NOMO-1 treated with dmso at 0.1 percent for 144 hours (cell line): ENCODE data around the gene KDM4B.

Source experiments
- DNase-seq: peaks from one replicate; lab custom pipeline; 2025; ENCODE audit not compliant: unreplicated experiment; lab: John Stamatoyannopoulos, UW

KDM4B gene

DNA sequence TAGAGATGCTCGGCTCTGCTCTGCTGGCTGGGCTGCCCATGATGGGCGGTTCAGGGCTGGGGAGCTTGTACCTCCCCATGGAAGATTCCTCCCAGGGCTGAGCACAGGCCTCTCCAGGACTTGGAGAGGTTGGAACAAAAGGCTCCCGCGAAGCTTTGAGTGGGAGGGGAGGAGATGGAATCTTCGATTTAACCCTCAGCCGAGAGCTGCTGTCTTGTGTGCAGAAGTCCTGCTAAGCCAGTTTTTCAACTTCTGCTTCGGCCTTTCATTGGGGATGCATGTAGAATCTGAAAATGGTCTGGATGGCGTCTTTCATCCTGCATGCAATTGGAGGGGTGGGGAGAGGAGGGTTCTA lies 163.3 kb downstream of the KDM4B start:
- DNase-seq, result no peak

DNA sequence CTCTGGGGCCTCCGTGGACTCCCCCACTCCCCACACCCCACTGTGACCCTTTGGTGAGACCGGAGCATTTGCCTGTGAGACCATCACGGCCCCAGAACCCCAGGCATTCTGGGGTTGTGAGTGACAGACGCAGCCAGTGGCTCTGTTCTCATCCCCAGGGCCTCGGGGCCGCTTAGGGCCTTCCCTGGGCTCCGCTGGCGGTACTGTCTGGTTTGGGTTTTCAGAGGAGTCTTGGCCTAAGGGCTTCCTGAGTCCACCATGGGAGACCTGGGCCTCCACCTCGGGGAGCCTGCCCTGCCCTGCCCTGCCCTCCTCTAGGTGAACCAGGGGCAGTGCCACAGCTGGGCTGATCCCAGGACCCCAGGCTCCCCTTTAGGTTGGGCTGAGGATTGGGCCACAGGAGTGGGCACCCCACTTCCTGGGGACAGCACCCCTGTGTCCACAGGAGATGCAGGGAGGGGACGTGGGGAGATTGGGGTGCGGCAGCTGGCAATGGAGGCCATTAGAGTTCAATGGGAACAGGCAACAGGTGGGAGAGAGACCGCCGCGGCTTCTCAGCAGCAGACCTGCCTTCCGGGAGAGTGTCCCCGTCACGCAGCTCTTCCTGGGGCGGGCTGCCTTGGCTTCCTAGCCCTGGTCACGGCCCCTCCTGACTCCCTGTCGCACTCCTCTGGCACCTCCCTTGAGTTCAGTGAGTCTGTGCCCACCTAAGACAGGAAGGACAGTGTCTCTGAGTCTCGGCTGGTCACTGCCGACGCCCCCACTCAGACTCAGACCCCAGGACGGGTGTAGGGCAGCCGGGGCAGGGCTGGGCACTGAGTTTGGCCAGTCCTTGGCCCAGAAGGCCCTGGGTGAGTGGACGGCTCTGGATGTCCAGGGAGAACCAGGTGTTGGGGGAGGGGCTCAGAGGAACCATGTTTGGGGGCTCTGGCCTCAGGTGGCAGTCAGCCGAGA lies 164.1 kb downstream of the KDM4B start:
- no peak for DNase-seq

DNA sequence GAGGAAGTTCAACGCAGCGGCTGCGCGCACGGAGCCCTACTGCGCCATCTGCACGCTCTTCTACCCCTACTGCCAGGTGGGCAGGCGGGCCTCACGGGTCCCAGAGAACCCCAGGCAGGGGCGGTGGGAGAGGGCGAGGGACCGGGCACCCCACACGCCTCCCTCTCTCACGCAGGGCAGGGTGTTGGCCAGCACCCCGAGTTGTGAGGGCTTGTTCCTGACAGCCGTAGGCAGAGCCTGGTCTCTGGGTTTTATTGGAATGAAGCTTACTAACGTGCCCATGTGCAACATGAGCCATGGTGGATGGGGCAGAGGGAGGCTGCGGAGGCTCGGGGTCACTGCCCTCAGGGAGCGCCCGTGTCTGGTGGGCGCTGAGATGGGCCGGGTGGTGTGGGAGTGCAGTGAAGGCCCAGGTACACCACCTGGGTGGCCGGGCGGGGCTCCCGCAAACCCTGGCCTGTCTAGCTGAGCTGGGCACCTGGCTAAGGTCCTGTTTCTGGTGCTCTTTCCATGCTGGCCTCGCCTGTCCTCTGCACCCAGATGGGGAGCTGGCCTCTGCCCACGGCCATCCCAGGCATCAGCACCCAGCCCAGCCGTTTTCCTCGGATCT lies 165.2 kb downstream of the KDM4B start:
- DNase-seq, result no peak

DNA sequence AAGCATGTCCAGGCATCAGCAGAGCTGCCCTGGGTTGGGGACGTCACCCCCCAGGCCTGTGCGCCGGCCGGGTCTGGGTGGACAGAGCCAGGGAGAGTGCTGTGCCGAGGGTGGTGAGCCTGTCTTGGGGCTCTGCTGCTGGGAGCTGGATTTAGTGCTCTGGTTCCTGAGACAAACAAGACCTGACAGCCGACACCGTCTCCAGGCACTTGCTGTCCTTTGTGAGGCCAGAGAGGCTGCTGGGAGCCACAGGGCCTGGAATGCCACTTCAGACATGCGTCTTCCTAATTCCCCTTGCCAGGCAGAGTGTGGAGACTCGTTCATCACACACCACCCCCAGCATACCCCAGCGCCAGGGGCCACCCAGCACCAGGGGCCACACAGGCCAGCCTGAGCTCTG lies 165.8 kb downstream of the KDM4B start:
- no peak for DNase-seq

DNA sequence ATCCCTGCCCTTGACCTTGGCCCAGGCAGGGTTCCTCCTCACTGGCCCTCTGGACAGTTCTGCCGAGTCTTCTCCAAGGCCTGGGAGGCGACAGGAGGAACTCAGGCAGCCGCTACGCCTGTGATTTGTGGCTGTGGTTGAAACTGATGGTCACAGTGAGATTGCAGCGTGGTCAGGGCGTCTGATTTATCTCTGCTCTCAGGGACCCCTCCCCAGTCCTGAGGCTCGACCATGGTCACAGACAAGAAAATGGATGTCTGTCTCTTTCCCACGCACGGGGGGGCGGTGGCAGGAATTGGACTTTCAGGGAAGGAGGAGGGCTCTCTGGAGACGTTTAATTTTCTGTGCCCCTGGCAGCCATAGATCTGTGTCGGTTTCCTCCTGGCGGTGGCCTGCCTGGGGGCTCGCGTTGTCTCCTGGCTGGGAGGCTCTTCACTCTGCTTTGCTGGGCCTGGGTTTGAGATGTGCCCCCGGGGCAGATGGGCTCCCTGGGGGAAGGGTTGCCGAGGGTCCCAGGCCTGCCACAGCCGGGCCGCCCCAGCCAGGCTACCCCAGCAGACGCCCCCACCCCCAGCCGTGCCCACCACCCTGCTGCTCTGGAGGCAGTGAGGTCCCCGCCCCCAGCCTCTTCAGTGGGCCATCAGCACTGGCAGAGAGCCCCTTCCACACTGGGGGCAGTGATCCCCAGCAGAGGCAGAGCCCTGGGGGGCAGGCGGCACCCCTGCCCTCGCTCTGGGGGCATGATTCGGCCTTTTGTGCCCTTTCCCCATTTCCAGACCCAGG lies 167.4 kb downstream of the KDM4B start:
- no peak for DNase-seq

DNA sequence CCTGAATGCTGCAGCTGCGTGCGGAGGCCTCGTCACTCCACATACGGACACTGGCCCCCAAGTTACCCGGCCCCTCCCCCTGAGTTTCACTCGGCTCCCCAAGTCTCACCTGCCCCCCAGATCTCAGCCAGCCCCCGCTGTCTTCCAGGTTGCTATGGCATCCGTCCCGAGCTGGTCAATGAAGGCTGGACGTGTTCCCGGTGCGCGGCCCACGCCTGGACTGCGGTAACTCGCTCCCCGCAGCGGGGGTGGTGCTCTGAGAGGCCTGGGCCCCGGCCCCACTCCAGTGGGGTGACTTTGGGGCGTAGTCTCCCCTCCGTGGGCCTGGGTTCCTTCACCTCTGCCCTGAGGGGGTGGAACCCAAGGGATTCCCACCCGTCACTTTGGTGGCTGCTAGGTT lies 168.2 kb downstream of the KDM4B start:
- DNase-seq, result no peak

DNA sequence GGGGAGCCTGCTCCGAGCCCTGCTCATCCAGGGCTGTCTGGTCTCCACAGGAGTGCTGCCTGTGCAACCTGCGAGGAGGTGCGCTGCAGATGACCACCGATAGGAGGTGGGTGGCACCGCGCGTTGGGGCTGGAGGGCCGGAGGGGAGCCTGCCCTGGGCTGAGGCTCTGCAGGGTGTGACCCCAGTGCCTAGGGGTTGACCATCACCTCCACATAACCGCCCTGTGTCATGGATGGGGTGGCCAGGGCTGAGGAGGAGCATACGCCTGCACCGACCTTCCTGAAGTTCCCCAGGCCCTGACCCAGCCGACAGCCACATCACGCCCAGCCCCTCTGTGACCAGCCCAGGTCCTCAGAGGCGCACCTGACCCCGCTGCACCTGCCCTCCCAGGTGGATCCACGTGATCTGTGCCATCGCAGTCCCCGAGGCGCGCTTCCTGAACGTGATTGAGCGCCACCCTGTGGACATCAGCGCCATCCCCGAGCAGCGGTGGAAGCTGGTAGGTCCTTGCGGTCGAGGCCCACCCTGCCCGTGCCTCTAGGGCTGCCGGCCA lies 168.7 kb downstream of the KDM4B start:
- DNase-seq, result no peak

DNA sequence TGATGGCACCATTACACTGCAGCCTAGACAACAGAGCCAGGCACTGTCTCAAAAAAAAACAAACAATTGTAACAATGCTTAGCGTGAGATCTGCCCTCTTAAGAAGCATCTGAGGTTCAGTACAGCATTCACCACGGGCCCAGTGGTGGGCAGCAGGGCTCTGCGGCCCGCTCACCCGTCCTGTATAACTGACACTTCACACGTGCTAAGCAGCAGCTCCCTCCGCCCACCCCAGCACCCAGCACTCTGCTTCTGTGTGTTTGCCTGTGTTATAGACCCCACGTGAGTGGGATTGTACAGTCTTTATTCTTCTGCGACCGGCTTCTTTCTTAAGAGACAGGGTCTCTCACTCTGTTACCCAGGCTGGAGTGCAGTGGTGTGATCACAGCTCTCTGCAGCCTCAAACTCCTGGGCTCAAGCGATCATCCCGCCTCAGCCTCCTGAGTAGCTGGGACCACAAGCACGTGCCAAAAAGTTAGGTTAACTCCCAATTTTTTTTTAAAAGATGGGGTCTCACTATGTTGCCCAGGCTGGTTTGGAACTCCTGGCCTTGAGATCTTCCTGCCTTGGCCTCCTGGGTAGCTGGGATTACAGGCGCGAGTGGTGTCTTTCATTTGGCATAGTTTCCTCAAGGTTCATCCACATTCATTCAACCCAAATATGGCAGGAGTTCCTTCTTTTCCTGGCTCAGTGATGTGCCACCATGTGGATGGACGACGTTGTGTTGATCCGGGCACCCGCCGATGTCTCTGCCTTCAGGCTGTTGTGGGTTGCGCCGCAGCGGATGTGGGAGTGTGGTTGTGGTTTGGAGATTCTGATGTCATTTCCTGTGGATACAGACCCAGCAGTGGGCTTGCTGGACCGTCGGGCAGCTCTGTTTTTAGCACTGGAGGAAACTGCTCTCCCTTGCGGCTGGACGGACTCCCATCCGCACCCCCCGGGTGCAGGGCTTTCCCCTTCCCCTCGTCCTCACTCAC lies 170.0 kb downstream of the KDM4B start:
- peak; percentile 79 for DNase-seq

DNA sequence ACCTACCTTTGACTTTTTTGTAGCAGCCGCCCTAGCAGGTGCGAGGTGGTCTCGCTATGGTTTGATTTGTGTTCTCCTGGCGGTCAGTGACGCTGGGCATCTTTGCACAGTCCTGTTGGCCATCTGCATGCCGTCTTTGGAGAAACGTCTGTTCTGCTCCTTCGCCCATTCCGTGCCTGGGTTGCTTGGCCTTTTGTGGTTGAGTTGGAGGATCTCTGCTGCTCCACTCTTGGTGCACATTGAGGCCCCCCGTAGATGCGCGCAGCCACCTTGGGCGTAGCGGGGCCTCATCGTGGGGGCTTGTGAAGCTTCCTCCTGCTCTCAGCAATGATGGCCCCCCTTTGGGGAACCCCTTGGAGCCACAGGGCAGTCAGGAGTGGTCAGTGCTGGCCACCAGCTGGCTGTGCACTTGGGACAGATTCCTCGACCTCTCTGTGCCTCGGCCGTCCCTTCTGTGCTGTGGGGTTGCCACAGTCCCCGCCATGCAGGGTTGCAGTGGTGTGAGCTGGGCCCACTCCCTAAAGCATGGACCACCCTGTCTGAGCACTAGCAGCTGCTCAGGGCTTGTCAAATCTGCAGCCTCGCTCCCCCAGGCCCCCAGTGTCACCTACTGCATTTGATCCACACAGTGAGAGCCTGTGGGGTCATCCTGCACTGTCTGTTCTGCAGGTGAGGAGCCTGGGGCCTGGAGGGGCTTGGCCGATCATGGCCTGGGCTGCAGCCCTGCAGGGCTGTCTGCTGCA lies 170.8 kb downstream of the KDM4B start:
- DNase-seq, result no peak

DNA sequence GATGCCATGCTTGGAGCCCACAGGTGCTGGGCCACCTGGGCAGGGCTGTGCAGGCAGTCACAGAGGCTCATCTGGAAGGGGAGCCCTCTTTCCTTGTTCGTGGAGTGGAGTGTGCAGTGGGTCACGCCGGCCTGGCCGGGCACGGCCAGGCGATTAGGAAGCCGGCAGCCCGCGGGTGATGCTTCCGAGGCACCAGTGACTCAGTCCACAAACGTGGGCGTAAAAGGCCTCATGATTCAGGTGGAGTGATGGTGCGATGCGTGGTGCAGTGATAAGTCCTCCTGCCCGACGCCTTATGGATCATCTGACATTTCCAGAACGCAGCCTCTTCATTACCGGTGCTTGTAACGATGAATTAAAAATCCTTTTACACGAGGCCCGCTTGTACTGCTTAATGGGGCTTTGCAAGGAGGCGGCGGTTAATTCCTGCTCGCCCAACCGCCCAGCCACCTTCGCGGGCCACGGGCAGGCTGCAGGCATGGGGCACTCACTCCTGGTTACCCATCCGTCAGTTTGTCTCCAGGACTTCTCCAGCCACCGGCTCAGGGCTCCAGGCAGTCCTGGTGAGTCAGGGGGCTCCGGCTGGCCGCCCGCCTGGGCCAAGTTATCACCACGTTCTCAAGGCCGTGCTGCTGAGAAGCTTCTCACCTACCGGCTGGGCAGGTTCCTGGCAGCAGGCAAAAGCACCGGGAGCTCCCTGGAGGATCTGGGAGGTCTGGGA lies 172.4 kb downstream of the KDM4B start:
- DNase-seq, result no peak

DNA sequence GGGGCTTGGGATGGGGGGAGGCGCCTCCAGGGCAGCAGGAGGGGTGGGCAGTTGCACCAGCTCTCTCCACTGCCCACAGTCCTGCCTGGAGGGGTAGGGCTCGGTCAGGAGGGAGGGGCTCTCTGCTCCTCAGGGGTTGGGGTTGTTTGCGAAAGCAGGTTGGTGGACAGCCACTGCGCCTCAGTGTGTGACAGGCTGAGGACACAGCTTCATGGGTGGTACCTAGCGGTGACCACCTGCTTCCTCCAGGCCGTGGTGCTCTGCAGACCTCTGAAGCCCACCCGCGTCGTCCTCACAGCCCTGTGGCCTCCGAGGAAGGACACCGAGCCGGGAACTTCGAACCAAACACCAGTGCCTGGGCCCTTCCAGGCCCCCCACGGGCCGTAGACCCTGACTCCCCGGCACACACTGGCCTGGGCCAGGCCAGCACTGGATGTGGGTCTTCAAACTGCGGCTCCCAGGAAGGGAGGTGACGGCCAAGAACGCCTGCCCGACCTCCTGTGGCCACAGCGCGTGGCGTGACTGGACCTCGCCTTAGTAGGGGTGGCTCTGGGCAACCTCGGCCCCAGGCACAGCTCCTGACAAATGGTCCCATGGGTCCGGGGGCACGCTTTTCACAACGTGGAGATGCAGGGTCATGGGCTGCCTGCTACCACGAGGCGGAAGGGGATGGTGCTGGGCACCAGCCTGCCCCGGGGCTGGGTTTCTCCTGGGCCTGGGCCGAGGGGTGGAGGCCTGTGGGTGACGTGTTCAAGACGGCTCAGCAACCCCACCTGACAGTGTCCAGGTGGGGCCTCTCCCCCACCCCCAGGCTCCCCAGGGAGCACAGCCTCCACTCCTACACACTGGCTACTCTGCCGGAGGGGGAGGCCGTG lies 173.2 kb downstream of the KDM4B start:
- DNase-seq, result no peak

DNA sequence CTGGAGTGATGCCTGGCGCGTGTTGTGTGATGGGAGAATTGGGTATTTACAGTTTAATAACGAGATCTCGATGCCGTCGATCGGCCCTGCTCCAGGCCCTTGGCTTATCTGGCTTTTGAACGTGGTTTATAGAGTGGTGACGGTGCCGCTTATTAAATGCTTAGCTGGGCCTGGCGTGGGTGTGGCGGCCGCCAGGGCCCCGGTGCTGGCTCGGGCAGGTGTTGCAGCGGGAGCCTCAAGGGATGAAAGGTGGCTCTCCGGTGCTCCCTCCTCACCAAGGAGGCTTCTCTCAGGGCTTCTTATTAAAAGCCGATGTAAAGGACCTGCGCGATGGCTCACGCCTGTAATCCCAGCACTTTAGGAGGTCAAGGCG lies 173.8 kb downstream of the KDM4B start:
- DNase-seq, result no peak

DNA sequence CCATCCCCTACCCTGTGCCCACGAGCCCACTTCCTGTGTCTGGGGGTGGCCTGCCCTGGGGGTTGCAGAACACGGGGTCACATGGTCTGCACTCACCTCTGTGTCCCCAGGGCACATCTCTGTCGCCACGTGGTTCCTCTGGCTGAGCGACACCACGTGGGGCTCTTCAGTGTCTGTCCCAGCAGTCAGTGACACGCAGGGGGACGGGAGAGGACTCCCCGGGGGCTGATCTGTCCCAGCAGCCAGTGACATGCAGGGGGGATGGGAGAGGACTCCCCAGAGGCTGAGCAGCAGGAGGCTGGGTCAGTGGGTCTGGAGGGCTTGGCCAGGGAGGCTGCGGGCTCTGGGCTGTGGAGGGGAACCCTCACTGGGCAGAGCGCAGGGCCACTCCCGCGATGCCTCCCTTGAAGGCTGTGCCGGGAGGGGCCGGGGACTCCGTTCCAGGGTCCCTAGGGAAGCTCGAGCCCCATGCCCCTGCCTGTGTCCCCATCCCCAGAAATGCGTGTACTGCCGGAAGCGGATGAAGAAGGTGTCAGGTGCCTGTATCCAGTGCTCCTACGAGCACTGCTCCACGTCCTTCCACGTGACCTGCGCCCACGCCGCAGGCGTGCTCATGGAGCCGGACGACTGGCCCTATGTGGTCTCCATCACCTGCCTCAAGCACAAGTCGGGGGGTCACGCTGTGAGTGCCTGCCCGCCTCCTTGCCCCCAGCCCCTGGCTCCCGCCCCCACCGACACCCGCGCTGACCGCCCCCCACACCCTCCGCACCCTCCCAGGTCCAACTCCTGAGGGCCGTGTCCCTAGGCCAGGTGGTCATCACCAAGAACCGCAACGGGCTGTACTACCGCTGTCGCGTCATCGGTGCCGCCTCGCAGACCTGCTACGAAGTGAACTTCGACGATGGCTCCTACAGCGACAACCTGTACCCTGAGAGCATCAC lies 174.8 kb downstream of the KDM4B start:
- DNase-seq, result no peak

DNA sequence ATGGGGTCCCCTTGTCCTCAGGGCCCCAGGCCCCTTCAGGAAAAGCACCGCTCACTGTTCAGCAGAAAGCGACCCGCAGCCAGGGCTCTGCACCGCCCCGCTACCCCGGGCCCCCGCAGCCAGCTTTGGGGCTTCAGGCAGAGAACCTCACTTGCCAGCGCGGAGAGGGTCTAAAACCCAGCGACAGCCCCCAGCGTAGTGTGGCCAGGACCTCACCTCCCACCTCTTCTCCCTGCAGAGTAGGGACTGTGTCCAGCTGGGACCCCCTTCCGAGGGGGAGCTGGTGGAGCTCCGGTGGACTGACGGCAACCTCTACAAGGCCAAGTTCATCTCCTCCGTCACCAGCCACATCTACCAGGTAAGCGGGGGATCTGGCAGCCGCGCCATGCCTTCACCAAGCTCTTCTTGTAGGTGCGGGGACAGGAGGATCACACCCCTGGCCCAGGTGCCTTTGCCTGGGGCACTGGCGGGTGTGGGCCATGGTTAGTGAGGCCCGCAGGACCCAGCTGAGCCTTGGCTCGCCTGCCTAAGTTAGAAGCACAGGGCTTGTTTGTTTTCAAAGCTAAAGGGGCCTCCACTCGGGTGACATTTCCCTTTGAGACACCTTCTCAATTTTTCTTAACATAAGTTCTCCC lies 175.7 kb downstream of the KDM4B start:
- no peak for DNase-seq

DNA sequence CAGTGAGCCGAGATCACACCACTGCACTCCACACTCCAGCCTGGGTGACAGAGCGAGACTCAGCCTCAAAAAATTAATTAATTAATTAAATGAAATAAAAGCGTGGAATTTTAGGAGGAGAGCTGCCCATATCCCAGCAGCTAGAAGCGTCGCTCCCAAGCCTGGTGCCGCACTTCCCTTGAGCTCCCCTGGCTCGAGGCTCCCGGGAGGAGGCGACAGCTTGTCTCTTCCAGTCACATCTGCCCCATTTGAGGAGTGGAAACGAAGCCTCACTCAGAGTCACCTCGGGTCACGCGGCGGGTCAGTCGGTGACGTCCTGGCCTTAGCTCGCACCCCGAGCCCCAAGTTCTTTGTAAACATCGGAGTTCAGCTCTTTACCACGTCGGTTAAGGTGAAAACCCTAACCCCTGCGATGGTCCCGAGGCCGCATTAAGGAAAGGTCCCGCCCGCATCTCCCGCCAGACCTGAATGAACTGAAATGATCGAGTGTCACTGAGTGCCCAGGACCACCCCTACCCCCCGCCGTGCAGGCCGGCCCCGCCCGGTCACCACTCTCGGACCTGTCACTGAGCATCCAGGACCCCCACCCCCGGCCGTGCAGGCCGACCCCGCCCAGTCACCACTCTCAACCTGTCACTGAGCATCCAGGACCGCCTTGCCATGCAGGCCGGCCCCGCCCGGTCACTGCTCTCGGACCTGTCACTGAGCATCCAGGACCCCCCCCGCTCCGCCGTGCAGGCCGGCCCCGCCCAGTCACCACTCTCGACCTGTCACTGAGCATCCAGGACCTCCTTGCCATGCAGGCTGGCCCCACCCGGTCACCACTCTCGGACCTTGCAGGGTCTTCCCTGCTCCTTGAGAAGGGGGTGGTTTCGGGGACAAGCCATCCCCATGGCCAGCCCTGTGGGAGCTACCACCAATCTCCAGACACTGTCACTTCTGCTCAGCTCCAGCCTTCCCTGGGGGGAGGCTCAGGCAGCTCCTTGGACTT lies 176.9 kb downstream of the KDM4B start:
- DNase-seq, result no peak
